Renal cortical epithelial cell (primary cell): Measurements from ENCODE around the gene IQGAP2. TPM values are rescaled to one million over a fixed set of nuclear protein-coding genes. Genes with fewer than 3 reads are reported as not detected.
"Not testable (repeated sequence)": the region's sequence is repeated elsewhere in the genome, so short reads cannot be mapped to it uniquely, and the experiment has no call there.

ENCODE experiments used
- DNase-seq: peaks from one replicate; pipeline ENCODE4 v3.0.0-alpha.2; 2011; ENCODE audit warnings: low read depth
- total RNA-seq: library from RNA; depleted of rRNA; stranded (reverse); fragments of >200 nt; gene quantifications from 2 replicates; pipeline ENCODE4 v1.2.3, GENCODE V29; 2014

IQGAP2 gene
- total RNA-seq, 1 donor from 2014 or later: 0.30 TPM

DNA sequence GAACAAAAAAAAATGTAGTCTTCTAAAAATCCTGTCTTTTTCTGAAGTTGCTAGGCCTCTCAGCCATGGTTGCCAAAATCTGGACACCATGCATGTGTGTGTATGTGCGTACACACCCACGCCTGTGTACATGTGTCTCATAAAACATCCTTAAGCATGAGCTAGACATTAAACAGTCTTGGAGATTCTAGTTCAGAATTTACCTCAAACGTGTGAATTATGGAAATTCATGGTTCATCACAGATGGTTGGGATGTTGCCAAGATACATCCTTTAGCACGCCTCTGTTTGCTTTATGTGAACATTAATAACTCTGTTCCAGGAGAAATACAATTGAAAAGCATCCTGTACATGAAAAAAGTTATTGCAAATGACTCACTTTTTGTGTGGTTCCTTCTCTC lies 167.1 kb downstream of the IQGAP2 start:
- no peak for DNase-seq

DNA sequence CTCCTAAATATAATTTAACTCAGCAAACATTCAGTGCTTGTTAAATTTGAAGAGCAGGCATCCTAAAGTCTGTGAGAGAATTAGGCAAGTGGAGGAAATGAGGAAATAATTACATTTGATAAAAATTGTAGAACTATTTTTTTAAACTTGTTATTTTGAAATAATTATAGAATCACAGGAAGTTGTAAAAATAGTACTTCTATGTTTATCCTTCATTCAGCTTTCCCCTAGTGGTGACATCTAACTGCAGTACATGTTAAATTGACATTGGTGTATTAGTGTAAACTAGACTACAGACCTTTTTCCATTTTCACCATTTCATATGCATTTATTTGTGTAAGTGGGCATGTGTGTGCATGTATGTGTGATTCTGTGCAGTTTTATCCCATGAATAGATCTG lies 168.5 kb downstream of the IQGAP2 start:
- no peak for DNase-seq

DNA sequence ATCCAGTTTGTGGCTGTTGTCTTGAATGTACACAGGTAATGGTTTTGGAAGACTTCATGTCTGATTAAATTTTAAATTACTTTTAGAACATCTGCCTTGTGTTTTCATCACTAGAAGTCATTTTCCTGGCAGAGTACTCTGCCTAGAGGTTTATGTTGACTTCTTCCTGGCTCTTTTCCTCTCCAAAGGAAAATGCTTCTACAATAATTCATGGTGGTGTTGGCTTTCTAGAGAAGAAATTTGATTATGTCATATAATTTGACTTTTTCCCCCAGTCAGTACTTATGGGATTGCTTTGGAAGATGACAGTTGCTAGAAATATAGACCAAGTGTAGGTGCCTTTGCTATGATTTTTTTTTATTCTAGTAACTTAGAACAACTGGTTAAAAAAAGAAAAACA lies 173.4 kb downstream of the IQGAP2 start:
- DNase-seq: no peak

DNA sequence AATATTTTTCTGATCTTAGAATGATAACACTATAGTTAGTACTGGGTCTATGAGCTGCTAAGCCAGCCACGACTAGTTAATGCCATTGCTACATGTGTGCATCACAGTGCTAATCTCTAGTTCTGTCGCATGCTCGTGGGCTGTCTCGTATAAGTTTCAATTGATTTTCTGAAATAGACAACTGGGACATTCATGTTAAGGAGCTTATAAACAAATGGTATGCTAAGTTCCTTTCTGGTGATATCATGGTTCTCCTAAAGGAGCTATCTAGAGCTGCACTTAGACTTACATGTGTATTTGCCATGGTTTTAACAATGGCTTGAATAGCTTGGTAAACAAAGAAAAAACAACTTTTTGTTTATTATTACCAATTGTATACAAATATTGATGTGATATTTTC lies 173.9 kb downstream of the IQGAP2 start:
- no peak for DNase-seq

DNA sequence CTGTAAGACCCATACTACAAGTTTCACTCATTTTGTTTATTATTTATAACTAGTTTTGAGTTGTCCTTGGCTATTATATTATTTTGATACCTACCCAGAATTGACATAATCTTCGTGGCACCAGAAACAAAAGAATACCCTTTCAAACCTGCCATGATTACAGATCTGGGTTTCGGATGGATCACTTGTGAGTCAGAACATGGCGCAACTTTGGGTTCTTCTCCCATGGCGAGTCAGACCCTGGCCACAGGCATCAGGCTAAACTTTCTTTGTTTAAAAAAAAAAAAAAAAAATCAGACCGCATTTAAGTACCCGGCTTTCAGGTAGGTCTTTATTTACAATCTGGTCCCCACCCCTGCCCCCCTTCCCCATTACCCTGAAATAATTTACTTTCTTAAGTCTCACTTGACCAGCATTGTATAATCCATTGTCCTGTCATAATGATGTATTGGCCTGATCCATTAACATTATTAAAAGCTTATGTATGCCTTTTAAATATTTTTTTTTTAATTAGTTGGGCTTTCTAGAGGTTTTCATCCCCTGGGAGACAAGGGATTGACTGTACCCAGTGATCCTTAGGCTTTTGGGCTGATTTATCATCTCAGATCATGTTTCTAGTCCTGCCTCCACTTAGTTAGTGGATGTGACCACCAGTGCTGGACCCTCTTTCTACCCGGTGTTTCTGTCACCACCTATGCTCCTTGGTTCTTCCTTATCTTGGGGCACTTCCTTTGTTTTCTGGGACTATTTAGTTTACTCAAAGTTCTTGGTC lies 176.3 kb downstream of the IQGAP2 start:
- DNase-seq: peak; percentile 57

DNA sequence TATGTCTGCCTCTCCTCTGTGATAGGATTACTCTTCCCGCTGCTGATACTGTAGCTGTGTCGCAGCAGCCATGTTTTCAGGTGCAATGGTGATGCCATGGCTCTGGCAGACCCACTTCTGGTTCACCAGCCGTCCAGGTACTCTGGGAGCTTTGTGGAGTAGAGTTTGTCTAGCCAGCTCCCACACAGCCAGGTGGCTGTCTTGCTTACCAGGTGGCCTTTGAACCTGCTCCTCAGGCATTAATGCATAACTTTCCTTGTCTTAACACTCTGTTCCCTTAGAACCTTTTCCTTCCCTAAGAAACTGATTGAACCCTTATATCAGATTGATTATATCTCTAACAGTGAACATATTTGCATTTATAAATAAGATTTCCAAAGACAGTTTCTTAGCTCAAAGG lies 177.9 kb downstream of the IQGAP2 start:
- no peak for DNase-seq

DNA sequence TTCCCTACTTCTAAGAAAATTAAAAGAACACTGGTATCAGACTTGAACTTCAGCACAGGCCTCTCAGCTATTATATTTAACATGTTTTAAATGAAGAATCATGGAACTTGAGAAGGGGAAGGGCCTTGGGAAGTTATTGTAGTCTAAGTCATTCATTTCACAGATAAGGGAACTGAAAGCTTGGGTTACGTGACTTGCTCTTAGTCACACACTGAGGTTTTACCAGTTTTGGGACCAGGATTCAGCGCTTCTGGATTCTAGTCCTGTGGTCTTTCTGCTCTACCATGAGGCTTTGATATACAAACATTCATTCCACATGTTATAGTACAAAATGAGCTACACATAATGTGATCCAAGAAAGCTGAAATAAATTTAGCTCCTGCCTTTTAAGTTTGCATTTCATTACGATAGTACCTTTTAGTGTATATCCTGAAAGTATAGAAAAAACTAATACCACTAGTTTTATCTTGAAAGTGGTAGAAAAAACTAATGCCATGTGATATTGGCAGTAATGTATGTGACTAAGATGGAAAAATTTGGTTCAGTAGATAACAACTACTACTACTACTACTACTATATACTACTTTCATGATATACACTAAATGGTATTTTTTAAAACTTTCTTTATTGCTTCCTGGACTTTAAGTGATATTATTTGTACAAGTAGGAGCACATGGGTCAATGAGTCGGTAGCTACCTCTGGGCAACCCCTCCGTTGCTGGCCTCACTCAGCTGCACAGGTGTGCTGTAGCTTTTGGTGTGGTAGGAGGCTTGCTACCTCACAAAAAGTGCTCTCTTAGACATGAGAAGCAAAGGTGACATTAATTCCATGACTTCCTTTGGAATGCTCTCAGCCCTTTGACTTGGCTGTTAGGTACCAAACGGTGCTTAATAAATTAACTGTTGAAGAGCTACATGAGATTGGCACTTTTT lies 179.4 kb downstream of the IQGAP2 start:
- no peak for DNase-seq

DNA sequence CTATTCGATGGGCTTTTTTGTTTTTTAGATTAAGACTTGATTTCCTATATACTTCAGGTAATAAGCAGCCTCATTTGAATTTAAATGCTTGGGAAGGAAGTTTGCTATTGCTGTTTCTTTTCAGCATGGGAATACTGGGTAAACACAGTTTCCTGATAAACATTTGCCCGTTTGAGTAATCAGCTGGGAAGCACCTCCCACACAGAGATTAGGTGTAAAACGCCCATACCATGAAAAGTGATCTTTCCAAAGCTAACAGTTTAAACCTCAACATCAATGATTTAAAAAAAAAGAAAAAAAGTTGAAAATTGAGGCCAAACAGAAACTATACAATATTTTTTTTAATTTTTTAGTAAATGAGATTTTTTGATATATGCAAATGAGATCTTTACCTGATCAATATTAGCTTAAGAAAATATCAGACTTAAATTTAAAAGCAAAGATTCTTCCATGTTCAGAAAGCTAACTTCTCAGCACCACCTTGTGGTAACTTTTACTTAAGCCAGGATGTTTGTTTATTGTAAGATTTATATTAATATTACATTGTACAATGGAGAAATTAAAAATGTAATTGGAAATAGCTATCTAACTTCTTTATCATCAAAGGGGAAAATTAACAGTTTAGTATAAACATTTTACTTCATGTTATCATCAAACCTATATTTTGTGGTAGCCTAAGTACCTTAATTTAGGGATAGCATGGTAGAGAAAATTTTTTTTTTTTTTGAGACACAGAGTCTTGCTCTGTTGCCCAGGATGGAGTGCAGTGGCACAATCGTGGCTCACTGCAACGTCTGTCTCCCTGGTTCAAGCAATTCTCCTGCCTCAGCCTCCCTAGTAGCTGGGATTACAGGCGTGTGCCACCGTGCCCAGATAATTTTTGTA lies 180.3 kb downstream of the IQGAP2 start:
- peak; percentile 35 for DNase-seq

DNA sequence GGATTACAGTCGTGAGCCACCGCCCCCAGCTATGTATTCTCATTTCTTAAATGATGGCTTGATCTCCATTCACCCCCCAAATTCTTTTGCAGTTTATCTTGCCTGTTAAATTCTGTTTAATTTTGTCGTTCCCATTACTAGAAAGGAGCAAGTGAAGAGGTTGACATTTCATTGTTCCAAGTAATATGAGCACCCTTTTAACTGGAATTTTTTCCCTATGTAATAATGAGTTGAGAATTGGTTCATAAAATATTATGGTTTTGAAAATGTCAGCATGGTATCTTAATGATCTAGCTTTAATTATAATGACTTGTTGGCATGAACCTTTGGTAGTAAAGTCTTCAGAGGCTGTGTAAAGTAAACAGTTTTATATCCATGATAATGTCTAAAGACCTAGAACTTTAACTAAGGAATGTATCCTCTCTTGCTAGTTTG lies 182.7 kb downstream of the IQGAP2 start:
- DNase-seq: no peak

DNA sequence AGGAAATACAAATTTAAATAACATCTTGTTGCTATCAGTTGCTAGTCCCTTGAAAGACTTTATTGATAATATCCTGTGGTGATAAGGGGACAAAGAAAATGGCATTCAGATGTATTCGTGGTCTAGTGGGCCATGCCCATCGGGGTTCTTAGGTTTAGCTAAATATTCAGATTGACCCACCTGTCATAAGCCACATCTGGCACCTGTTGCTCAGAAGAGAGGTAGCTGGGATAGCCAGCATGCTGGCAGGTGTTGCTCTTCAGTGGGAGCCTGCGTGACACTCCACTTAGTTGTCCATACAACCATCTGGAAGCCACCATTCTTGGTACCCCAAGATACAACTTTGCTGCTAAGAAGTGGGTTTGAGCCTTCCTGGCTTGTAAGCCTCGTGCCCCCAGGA lies 183.4 kb downstream of the IQGAP2 start:
- no peak for DNase-seq

DNA sequence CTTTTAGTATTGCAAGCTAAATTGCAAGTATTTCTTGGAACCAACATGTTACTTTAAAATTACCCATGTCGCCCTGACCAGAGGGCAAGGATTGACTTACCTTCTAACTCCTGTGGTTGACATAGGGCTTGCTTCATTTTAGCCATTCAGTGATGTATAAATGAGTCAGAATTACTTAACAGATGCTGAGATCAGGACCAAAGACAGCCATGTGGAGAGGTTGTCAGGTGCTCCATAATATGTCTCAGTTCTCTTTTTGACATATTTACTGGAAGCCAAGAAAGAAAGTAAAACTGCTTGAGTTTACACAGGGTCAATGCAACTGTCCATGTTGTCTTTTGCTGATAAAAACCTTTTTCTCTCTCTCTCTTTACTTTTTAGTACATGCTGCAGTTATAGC lies 186.9 kb downstream of the IQGAP2 start:
- DNase-seq: peak; percentile 25

DNA sequence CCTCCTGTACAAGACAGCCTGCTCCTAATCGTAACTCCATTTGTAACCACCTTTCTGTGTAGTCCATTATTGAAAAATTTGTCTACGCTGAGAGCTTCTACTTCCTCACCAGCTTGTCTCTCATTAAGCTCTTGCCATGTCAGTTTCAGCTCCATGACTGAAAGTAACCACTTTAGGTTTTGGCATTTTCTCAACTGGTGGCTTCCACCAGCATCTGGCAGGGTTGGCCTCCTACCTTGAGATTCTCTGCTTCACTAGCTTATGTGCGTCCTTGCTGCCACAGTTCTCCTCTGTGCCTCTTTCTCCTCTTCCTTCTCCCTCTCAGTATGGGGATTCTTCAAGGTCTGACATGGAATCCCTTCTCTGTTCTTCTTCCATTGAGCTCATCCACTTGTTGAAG lies 188.3 kb downstream of the IQGAP2 start:
- no peak for DNase-seq

DNA sequence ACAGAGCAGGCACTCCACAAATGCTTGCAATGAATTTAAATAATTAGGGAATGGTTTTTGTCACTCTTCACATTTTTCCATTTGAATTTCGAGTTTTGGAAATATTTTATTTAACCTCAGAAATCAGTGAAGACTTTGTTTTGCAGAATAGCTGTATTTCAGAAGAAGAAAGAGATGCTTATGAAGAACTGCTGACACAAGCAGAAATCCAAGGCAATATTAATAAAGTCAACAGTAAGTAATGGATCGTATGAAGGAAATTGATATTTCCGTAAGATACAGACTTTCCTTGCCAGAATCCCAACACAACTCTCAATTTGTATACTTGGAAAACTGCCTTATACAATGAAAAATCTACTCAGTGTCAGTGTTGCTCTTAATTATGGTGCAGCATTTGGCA lies 189.6 kb downstream of the IQGAP2 start:
- no peak for DNase-seq

DNA sequence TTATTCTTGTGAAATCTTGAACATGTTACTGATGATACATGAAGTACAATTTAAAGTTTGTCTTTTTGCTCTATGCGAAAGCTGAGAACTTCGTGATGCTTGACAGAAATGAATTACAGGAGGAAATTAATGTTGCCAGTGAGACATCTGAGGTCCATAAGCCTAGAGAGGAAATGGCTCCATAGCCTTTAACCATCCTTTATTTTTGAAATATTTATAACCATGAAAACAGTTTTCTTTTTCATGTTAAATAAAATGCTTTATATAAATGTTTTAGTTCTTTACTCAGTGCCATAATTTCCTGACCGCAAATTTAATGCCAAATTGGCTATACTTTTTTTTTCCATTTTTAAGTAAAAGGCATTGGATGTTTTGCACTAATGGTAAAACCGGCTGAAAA lies 191.0 kb downstream of the IQGAP2 start:
- no peak for DNase-seq

DNA sequence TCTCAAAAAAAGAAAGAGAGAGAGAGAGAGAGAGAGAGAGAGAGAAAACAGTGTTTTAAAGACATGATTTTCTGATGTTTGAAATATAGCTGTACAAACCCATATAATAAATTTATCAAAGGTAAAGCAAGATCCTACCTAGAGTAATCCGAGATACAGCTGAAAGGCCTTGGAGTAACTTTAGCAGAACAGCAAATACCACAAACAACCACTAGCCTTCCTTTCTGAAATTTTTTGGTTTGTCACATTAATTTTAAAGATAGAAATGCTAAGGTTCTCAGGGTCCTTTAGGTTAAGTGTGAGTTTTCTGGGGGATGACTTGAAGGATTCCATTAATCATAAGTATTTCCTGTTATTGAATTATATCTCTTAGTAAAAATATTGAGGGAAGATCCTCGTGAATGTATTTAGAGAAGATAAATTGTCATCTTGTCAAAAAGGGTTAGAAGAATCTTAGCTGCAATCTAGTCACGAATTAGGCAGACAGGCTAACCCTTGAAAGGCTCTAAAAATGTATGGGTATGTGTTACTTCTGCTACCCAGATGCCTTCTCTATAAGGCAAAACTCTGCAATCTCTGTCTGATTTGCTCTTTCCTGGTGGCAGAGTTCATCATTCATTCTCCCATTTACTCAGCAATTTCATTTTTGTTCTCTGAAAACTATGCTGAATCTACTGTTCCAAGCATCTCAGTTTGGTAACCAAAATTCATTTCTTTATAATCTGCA lies 192.8 kb downstream of the IQGAP2 start:
- DNase-seq: no peak

DNA sequence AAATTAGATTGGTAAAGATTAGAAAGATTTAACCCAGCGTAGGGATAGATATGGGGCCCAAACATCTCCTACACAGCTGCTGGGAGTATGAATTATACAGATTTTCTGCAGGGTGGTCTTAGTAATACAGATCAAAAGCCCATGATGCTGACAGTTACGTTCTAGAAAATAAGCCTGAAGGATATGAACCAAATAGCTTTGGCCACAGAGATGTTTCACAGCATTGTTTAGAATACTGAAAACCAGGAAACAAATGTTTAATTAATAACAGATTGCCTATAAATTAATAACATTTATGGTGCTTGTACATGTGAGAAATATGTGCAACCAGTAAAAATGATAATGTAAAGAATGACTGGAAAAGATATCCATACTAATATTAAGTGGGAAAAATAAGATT lies 195.4 kb downstream of the IQGAP2 start:
- DNase-seq: no peak

DNA sequence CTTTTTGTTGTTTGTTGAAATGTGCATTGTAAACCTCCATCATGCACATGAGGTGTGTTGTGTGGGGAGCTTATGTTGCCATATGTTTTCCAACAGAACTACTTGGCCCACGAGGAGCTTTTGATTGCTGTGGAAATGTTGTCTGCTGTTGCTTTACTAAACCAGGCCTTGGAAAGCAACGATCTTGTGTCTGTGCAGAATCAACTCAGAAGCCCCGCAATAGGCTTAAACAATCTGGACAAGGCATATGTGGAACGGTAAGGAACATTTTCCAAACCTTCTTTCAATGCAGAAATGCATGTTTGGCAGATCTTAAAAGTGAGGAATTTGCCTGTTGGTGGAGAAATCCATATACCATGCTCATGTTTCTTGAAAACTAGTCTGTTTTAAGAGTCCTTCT lies 197.6 kb downstream of the IQGAP2 start:
- DNase-seq: no peak

DNA sequence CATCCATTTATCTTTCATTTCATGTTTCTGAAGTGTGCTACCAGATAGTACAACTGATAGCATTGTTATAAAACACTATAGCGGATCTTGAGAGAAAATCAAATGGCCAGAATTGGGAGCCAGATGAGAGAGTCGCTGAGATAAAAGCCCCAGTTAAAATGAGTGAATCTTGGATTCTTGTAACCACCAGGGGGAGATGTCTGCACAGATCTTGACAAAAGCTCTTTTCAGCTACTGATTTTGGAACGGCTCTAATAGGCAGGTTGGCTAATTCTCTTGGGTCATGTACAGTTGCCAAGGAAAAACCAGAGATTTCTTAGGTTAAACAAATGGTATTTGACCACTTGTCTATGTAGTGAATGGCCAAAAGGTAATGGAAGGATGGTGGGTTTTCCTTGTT lies 198.4 kb downstream of the IQGAP2 start:
- peak; percentile 71 for DNase-seq

DNA sequence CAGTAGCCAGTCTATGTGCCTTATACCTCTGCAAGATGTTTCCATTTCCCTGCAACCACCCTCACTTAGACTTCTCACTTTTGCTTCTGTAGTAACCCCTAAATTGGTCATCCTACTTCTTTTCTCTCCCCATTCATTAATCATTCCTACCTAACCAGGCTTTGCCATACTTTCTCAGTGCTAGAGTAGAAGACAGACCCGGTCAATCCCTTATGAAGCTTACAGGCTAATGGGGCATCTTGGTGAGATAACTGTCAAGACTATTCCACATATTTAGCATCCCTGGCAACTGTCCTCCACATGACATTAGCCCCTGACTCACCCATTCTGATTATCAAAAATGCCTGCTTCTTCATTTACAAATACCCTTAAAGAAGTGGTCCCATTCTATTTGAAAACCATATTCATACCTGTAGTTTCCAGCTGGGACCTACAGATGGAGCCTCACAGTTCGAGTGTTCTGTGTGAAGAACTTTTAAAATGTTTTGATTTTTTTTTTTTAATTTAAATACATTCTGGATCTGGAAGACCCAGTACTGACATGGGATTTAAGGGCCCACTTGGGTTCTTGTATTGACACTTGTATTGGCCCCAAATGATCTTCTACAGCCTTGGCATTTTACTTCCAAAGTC lies 199.1 kb downstream of the IQGAP2 start:
- DNase-seq: no peak

DNA sequence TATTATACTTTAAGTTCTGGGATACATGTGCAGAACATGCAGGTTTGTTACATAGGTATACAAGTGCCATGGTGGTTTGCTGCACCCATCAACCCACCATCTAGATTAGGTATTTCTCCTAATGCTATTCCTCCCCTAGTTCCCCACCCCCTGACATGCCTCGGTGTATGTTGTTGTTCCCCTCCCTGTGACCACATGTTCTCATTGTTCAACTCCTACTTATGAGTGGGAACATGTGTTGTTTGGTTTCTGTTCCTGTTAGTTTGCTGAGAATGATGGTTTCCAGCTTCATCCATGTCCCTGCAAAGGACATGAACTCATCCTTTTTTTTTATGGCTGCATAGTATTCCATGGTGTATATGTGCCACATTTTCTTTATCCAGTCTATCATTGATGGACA lies 200.9 kb downstream of the IQGAP2 start:
- DNase-seq: not testable (repeated sequence)

DNA sequence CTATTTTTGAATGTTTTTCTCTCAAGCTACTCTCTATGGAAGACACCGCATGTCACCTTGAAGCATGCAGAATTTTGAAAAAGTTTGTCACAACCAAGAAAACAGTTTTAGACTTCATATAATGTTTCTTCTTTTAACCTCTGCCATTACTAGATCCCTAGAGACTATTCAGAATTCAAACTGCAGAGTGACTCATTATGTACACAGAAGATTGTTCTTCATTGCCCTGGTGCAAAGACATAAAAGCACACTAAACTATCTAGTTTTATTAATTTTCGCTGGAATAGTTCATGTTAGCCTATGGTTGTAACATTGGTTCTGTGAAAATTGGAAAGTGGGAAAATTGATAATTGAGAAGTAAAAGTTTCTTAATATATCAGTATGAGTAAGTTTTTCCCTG lies 201.8 kb downstream of the IQGAP2 start:
- DNase-seq: peak; percentile 56
